HEK293 (cell line): Measurements from ENCODE around the gene TDRD9.

Source experiments
- CTCF ChIA-PET: fragments of 350-600 bp; formaldehyde crosslinking; extraction: SDS; loops from one replicate; lab custom pipeline; 2021; ENCODE audit warnings: antibody characterized with exemption; lab: Yijun Ruan, JAX
- POLR2A ChIA-PET: fragments of 300-600 bp; formaldehyde crosslinking; extraction: SDS; loops from one replicate; lab custom pipeline; 2020; ENCODE audit warnings: antibody characterized with exemption, inconsistent platforms; lab: Yijun Ruan, JAX
- H3K27ac ChIP-seq: fragments of 200-500 bp; sonication (Bioruptor generic); 2 replicates; pipeline ENCODE4 v1.5.1; 2014; ENCODE audit warnings: low read depth, low read length, control low read depth, inconsistent platforms; ENCODE audit errors: extremely low read depth
- H3K36me3 ChIP-seq, 2 experiments: fragments of 200-500 bp in 1 of 2; sonication (Bioruptor generic) in 1 of 2; 1 replicate in 1 of 2; 2 replicates in 1 of 2; pipeline ENCODE4 v1.5.1; 2014 to 2017; ENCODE audit warnings: inconsistent platforms in 2 of 2, low read length in 2 of 2; ENCODE audit not compliant: control insufficient read depth in 2 of 2, insufficient read depth in 1 of 2
- H3K4me1 ChIP-seq: fragments of 200-500 bp; sonication (Bioruptor generic); 2 replicates; pipeline ENCODE4 v1.5.1; 2014; ENCODE audit warnings: mild to moderate bottlenecking, low read length, inconsistent platforms; ENCODE audit not compliant: control insufficient read depth, insufficient read depth
- H3K4me3 ChIP-seq: 2 replicates; pipeline ENCODE4 v1.5.1; 2011; ENCODE audit warnings: low read depth, mild to moderate bottlenecking, control low read depth, low read length, moderate library complexity
- H3K9me3 ChIP-seq: fragments of 200-500 bp; sonication (Bioruptor generic); 2 replicates; pipeline ENCODE4 v1.5.1; 2014; ENCODE audit warnings: low read depth, low read length, inconsistent platforms; ENCODE audit not compliant: control insufficient read depth, insufficient read depth
- GLI2 ChIP-seq: fragments of 450-650 bp; formaldehyde crosslinking; IDR thresholded peaks from 2 replicates; pipeline ENCODE4; 2017; ENCODE audit warnings: missing biosample characterization, missing genetic modification characterization, low read depth, borderline replicate concordance
- ZNF138 ChIP-seq: fragments of 450-650 bp; formaldehyde crosslinking; IDR thresholded peaks from 2 replicates; pipeline ENCODE4 v1.5.1; 2016; ENCODE audit warnings: missing biosample characterization, missing genetic modification characterization, borderline replicate concordance
- ZNF155 ChIP-seq: fragments of 450-650 bp; formaldehyde crosslinking; IDR thresholded peaks from 2 replicates; pipeline ENCODE4 v1.5.1; 2016; ENCODE audit warnings: missing biosample characterization, missing genetic modification characterization
- ZNF157 ChIP-seq: fragments of 450-650 bp; formaldehyde crosslinking; IDR thresholded peaks from 2 replicates; pipeline ENCODE4 v1.5.1; 2016; ENCODE audit warnings: missing biosample characterization, missing genetic modification characterization
- ZNF548 ChIP-seq: fragments of 450-650 bp; formaldehyde crosslinking; IDR thresholded peaks from 2 replicates; pipeline ENCODE4 v1.5.1; 2016; ENCODE audit warnings: missing biosample characterization, missing genetic modification characterization
- ZNF558 ChIP-seq: fragments of 450-650 bp; formaldehyde crosslinking; IDR thresholded peaks from 2 replicates; pipeline ENCODE4 v1.5.1; 2016; ENCODE audit warnings: missing biosample characterization, missing genetic modification characterization
- ZNF571 ChIP-seq: fragments of 450-650 bp; formaldehyde crosslinking; IDR thresholded peaks from 2 replicates; pipeline ENCODE4 v1.5.0; 2017; ENCODE audit warnings: missing biosample characterization, missing genetic modification characterization
- ZNF785 ChIP-seq: fragments of 450-650 bp; formaldehyde crosslinking; IDR thresholded peaks from 2 replicates; pipeline ENCODE4 v1.5.1; 2016; ENCODE audit warnings: missing biosample characterization, missing genetic modification characterization
- TF ChIP-seq, protein P1 (sequence below): fragments of 450-650 bp; formaldehyde crosslinking; IDR thresholded peaks from 2 replicates; pipeline ENCODE4 v1.5.1; 2016; ENCODE audit warnings: missing biosample characterization, missing genetic modification characterization, borderline replicate concordance
- TF ChIP-seq, protein P2 (sequence below): fragments of 450-650 bp; formaldehyde crosslinking; conservative IDR thresholded peaks from 2 replicates; pipeline ENCODE4 v1.5.1; 2016; ENCODE audit warnings: low read depth, missing biosample characterization, missing genetic modification characterization
- TF ChIP-seq, protein P3 (sequence below): fragments of 450-650 bp; formaldehyde crosslinking; optimal IDR thresholded peaks from 2 replicates; pipeline ENCODE3; 2016; ENCODE audit warnings: missing biosample characterization, mild to moderate bottlenecking, missing genetic modification characterization

TDRD9 gene

DNA sequence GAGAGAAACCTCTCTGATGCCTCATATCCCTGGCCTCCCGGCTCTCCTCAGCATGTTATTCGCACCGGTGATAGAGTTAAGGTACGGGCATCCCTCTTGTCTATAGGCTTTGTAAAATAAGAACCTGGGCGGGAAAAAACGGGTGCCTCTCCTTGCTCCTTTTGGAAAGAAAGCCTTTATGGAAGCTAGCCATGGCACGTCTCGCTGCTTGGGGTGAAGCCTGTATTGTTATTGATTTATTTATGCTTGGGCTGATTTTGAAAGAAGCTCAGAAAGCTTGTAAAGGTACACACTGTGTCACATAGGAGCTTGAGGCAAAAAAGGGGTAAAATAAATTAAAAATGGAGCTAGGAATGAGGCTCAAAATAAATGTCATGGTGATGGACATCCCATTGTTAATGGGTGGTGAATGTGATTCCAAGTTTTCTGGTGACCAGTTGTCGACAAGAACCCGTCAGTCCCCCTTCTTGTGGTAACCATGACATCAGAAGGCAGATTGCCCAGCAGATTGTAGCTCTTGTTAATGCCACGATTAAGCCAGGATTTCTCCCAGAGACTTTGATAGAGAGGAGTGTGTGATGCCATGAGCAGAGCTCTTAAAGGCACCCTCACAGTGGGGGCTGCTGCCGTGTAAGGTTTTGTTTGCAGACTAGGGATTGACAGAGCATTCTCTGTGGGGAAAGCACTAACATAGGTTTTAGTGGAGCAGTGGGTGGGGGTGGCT lies 106.9 kb downstream of the TDRD9 start:
- TF ChIP-seq, protein P1, sequence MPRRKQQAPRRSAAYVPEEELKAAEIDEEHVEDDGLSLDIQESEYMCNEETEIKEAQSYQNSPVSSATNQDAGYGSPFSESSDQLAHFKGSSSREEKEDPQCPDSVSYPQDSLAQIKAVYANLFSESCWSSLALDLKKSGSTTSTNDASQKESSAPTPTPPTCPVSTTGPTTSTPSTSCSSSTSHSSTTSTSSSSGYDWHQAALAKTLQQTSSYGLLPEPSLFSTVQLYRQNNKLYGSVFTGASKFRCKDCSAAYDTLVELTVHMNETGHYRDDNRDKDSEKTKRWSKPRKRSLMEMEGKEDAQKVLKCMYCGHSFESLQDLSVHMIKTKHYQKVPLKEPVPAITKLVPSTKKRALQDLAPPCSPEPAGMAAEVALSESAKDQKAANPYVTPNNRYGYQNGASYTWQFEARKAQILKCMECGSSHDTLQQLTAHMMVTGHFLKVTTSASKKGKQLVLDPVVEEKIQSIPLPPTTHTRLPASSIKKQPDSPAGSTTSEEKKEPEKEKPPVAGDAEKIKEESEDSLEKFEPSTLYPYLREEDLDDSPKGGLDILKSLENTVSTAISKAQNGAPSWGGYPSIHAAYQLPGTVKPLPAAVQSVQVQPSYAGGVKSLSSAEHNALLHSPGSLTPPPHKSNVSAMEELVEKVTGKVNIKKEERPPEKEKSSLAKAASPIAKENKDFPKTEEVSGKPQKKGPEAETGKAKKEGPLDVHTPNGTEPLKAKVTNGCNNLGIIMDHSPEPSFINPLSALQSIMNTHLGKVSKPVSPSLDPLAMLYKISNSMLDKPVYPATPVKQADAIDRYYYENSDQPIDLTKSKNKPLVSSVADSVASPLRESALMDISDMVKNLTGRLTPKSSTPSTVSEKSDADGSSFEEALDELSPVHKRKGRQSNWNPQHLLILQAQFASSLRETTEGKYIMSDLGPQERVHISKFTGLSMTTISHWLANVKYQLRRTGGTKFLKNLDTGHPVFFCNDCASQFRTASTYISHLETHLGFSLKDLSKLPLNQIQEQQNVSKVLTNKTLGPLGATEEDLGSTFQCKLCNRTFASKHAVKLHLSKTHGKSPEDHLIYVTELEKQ (tag by site-specific recombination), result no peak
- Histone ChIP-seq H3K36me3 (no peaks in the 10 kb centered on the region), H3K4me3 (no peak overlapping the region), H3K9me3 (no peaks in the 10 kb centered on the region), H3K4me1 (no peaks in the 10 kb centered on the region), H3K27ac (no peak overlapping the region)
- ChIA-PET POLR2A (no interaction called here), CTCF (interaction anchor here (0.7 to 1.0 kb wide), 3 partner anchors 13 to 41 kb away, joined by 3 to 8 read pairs (median 3); no protein-coding TSS in a partner anchor)

DNA sequence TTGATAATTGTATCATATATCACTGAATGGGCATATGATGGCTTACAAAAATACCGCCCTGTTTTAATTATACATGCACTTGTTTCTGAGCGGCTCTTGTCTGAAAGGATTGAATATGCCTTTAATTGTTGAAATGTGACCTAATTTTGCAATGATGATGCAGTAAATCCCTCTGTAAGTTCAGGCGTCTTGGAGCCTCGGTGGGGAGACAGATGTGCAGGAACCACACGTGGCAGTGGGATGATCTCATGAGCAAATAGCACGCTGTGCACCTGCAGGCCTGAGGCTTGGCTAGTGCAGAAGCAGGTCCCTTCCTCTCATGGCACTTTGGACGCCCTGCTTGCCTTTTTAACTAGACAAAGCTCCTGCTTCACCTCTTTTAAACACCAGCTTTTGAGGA lies 108.0 kb downstream of the TDRD9 start:
- H3K9me3 ChIP-seq, result no peaks in the 10 kb centered on the region
- ChIA-PET CTCF (no interaction called here), POLR2A (no interaction called here)
- TF ChIP-seq, protein P2, sequence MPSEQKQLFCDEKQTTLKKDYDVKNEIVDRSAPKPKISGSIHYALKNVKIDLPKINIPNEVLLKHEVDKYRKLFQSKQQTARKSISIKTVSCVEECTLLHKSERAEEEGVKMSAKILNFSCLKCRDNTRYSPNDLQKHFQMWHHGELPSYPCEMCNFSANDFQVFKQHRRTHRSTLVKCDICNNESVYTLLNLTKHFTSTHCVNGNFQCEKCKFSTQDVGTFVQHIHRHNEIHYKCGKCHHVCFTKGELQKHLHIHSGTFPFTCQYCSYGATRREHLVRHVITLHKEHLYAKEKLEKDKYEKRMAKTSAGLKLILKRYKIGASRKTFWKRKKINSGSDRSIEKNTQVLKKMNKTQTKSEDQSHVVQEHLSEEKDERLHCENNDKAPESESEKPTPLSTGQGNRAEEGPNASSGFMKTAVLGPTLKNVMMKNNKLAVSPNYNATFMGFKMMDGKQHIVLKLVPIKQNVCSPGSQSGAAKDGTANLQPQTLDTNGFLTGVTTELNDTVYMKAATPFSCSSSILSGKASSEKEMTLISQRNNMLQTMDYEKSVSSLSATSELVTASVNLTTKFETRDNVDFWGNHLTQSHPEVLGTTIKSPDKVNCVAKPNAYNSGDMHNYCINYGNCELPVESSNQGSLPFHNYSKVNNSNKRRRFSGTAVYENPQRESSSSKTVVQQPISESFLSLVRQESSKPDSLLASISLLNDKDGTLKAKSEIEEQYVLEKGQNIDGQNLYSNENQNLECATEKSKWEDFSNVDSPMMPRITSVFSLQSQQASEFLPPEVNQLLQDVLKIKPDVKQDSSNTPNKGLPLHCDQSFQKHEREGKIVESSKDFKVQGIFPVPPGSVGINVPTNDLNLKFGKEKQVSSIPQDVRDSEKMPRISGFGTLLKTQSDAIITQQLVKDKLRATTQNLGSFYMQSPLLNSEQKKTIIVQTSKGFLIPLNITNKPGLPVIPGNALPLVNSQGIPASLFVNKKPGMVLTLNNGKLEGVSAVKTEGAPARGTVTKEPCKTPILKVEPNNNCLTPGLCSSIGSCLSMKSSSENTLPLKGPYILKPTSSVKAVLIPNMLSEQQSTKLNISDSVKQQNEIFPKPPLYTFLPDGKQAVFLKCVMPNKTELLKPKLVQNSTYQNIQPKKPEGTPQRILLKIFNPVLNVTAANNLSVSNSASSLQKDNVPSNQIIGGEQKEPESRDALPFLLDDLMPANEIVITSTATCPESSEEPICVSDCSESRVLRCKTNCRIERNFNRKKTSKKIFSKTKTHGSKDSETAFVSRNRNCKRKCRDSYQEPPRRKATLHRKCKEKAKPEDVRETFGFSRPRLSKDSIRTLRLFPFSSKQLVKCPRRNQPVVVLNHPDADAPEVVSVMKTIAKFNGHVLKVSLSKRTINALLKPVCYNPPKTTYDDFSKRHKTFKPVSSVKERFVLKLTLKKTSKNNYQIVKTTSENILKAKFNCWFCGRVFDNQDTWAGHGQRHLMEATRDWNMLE, result no peak
- no peak for TF ChIP-seq ZNF785 (tag by site-specific recombination)
- no peak for TF ChIP-seq ZNF558 (tag by site-specific recombination)
- TF ChIP-seq ZNF157 (tag by site-specific recombination), result no peak
- no peak for TF ChIP-seq ZNF571
- TF ChIP-seq GLI2 (tag by site-specific recombination), result no peak
- TF ChIP-seq ZNF548 (tag by site-specific recombination), result no peak
- TF ChIP-seq, protein P3, sequence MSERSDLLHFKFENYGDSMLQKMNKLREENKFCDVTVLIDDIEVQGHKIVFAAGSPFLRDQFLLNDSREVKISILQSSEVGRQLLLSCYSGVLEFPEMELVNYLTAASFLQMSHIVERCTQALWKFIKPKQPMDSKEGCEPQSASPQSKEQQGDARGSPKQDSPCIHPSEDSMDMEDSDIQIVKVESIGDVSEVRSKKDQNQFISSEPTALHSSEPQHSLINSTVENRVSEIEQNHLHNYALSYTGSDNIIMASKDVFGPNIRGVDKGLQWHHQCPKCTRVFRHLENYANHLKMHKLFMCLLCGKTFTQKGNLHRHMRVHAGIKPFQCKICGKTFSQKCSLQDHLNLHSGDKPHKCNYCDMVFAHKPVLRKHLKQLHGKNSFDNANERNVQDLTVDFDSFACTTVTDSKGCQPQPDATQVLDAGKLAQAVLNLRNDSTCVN (tag by site-specific recombination), result no peak
- TF ChIP-seq ZNF138 (tag by site-specific recombination), result no peak
- no peak for TF ChIP-seq ZNF155 (tag by site-specific recombination)
- H3K27ac ChIP-seq, result no peak overlapping the region
- H3K4me1 ChIP-seq, result no peaks in the 10 kb centered on the region
- H3K36me3 ChIP-seq, result no peaks in the 10 kb centered on the region
- no peak overlapping the region for H3K4me3 ChIP-seq
